ENCODE data around the gene OTOP2.

The OTOP2 gene, protein sequence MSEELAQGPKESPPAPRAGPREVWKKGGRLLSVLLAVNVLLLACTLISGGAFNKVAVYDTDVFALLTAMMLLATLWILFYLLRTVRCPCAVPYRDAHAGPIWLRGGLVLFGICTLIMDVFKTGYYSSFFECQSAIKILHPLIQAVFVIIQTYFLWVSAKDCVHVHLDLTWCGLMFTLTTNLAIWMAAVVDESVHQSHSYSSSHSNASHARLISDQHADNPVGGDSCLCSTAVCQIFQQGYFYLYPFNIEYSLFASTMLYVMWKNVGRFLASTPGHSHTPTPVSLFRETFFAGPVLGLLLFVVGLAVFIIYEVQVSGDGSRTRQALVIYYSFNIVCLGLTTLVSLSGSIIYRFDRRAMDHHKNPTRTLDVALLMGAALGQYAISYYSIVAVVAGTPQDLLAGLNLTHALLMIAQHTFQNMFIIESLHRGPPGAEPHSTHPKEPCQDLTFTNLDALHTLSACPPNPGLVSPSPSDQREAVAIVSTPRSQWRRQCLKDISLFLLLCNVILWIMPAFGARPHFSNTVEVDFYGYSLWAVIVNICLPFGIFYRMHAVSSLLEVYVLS
- total RNA-seq: 0 reads per million in 2 donors

DNA sequence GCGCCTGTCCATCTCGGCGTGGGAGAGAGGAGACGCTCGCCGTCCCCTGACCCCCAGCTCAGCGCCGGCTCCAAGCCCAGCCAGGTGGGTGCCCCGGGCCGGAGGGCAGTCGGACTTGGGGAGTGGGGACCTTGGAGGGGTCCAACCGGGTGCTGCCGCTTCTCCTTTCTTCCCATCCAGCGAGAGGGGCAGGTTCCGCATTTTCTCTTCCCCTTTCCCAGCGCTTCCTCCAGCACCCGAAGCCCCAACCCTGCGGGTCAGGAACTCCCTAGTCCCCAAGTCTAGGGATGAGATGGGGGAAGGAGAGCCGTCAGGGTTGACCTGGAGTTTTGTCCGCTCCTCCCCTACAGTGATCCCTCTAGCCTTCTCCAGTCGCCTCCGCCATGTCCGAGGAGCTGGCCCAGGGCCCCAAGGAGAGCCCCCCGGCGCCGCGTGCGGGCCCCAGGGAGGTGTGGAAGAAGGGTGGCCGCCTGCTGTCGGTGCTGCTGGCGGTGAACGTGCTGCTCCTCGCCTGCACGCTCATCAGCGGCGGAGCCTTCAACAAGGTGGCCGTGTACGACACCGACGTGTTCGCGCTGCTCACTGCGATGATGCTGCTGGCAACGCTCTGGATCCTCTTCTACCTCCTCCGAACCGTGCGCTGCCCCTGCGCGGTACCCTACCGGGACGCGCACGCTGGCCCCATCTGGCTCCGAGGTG lies at the start of gene OTOP2:
Gene OTOP2 (plus strand): TSS at position 24 of the 699 bp plus-strand sequence. CDS start 360 bp downstream, at position 384.
- DNase-seq: no peak

DNA sequence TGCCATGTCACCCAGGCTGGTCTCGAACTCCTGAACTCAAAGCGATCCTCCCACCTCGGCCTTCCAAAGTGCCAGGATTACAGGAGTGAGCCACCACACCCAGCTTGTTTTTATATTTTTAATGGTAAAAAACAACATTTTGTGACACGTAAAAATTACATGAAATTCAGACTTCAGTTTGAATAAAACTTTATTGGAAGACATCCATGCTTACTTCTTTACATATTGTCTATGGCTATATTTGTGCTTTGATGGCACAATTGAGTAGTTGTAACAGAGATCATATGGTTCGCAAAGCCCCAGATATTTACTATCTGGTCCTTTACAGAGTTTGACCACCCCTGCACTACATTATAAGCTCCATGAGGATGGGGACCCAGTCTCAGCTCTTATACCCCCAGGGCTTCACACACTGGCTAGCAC lies 49.4 kb upstream of the OTOP2 start:
- no peak for DNase-seq

DNA sequence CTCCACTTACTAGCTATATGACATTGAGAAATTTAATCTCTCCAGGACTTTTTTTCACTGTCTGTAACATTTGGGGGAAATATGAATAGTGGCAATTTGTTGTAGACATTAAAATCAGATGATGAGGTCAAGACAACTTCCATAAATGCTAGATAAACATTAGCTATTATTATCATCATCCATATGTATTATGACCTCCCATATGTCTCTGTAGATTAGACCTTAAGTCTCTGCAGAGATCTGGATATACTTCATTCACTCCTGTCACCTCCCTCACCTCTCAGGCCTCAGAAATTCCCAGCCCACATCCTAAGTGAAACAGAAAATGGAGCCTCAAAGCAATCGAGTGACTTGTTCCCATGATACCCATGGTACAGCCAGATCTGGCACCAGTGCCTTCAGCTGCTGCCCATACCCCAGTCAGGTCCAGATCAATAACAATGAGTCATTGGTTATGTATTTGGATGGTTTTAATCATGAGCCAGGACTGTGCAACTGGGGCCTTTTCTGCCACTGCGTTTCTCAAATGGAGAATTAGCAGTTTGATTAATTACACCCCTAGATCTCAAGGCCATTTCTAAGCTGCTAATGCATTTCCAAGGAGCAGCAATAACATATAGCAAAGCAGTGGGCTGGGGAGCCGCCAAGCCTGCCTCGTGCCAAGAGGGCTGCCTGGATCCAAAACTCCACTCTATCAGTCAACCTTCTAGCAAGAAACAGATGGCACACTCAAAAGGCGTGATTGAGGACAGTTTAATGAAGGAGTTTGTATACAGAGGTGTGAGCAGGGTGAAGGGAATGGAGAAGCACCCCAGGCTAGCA lies 48.7 kb upstream of the OTOP2 start:
- no peak for DNase-seq

DNA sequence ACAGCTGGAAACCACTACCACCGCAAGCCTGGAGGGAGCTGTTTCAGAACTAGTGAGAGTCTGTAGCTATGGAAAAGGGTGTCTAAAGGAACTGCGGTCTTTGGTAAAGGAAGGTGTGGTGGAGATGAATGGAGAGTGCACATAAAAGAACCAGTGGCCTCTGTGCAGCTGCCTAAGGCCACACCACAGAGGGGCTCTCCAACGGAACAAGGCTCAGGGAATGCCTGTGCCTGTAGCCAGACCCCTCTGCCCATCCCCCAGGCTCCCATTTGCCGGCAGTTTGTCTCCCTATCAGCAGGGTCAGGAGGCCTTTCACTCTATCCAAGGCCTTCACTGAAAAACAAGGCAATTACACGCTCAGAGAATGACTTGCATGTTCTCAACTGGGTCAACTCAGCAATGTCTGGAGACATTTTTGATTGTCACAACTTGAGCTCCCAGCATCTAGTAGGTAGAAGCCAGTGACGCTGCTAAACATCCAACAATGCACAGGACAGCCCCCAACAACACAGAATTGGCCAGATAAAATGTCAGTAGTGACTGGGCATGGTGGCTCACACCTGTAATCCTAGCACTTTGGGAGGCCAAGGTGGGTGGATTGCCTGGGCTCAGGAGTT lies 48.0 kb upstream of the OTOP2 start:
- DNase-seq: no peak

DNA sequence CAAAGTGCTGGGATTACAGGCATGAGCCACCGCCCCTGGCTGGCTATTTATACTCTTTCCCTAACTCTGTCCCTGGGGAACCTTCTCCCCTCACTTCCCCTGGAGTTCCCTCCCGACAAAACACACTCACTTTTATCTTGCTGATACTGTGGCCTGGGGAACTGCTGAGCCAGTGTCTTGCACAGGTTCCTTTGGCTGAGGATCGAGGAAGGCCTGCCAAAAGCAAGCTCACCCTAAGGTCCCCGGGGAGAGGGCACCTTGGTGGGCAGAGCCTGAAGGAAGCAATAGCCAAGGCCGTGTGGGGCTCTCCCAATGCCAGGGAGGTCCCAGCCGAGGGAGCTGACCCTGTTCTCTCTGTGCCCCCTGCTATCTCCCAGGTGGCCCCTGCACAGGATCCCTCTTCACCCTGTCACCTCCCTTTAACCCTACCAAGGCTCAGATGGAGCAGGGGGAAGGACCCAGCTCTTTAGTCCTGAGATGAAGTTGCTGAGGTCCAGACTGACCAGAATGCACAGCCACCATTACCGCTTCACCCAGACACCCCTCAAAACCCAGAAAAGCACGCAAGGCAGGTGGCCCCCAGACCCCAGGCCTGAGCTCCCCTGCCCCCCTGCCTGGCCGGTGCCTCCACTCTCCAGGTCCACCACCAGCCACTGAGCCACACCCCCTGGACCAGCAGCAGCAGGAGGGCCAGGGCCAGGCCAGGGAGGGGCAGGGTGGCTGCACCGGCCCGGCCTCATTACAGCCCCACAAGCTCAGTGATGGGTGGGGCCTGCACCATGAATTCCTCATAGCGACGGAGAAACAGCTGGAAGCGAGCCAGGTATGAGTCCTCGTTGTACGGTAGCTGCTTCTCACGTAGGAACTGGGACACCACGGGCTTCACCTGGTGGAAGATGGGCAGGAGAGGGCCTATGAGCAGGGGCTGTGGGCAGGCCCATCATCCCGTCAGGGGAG lies 46.2 kb upstream of the OTOP2 start:
- no peak for DNase-seq

DNA sequence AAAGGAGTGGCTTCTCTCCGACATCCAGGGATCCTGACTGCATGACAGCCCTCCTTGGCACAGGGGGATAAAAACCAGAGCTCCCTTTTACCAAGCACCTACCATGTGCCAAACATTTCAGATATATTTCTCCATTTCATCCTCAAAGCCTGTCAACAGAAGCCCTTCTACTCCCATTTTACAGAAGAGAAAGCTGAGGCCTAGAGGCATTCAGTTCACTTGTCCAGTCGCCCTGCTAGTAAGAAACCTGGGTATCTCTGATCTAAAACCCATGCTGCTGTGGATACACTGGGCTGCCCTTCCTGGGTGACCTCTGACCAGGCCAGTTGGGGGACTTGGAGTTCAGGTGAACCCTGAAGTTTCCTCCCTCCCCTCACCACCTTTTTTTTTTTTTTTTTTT lies 45.4 kb upstream of the OTOP2 start:
- no peak for DNase-seq

DNA sequence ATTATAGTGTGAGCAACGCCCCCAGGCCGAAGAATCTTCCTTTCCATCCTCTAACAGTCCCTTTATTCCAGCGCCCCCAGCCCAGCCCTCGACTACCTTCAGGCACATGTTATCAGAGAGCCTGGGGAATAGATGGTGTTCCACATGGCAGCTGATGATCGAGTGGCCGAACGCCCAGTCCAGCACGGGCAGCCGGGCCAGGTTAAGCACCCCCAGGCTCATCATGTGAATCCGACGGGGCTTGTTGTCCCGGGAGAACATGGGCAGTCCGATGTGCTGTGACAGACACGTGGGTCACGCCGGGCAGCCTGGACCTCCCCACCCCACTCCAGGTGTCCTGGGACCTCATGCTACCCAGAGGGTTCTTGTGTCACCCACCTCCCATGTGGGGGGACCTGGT lies 44.8 kb upstream of the OTOP2 start:
- DNase-seq: no peak

DNA sequence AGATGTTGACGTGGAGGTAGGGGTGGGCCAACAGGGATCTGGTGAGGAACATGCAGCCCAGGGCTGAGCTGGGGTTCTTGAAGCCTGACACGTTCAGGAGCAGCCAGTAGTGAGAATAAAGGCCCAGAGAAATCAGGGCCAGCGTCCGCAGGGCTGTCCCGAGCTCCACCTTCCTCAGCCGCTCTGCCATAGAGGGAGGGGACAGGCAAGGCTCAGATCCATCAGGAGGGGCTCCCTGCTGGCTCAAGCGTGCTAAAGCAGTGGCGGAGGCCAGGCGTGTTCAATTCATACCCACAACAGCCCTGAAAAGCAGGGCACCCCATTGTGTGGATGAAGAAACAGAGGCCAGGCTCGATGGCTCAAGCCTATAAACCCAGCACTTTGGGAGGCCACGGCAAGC lies 43.0 kb upstream of the OTOP2 start:
- DNase-seq: no peak

DNA sequence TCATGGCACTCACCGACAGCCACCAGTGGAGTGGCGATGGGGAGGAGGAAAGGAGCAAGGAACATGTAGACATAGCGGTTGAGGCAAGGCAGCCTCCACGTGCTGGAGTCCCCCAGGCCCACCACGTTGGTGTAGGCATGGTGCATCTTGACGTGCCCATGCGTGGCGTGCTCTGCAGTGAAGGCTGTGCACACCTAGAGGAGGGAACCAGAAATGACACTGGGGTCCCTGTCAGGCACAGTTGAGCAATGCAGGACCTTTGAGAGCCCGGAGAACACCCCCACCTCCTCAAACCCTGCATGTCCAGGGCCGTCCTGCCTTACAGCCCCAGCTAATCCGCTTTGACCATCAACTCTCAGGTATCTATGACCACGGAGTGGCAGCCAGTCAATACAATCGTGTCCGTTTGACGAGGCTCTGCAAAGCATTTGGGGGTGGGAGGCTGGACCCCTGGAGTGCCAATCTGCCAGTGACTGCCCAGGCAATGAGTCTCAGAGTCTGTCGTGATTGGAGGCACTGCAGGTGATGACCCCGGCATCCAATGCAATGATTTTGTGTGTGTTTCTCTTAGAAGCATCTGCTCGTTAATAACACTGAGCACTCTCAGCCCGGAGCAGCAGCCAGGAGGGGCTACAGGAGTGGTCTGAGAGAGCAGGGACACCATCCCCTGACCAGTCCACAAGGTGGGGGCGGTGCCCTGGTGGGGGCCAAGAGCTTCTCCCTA lies 41.4 kb upstream of the OTOP2 start:
- DNase-seq: no peak

DNA sequence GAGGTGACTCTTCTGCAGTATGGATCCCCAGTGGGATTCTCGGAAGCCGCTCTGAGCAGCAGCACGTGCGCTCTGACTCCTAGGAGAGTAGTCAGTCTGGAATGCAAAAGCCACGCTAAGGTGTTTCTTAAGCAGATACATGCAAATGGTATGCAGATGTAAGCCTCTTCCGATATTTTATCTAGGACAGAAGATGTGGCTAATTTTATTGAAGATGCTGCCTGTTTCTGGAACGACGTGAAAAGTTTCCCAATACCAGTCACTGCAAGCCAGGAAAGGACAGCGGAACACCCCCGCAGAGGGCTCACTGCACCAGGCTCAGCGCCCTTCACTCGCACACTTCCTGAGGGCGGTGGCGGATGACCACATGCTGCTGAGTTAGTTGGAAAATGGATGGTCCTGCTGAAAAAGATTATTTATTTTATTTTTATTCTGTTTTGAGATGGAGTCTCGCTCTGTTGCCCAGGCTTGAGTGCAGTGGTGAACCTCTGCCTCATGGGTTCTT lies 40.8 kb upstream of the OTOP2 start:
- DNase-seq: no peak

DNA sequence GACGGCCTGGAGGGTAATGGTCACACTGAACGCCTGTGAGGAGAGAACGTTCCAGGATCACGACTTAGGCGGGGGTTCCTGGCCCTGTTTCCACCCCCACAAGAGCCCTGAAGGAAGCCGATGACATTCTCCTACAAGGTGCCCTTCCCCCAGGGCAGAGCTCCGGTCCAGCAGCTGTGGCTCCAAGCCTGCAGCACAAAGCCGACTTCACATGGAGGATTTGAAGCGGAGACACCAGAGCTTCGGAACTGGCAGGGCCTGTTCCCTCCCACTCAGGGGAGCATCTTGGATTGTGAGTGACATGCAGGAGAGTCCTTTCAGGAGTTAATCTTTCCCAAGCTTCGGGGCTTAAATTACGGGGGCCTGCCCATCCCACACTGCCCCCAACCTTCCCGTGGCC lies 35.6 kb upstream of the OTOP2 start:
- DNase-seq: no peak

DNA sequence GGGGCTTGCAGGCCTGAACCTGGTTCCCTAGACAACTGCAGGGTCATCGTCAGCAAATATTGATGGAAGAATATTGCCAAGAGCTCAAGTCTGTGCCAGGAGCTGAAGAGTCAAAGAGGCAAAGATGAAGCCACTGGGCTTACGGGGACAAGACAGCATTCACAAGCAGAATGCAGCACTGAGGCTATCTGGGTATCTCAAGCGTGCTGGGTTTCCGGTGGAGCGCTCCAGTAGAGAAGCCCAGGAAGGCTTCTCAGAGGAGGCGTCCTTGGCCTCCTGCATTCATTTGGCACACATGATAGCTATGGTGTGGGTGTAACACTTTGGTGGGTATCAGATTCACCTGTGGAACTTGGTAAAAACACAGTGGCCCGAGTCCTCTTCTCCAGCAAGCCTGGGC lies 33.5 kb upstream of the OTOP2 start:
- DNase-seq: no peak

DNA sequence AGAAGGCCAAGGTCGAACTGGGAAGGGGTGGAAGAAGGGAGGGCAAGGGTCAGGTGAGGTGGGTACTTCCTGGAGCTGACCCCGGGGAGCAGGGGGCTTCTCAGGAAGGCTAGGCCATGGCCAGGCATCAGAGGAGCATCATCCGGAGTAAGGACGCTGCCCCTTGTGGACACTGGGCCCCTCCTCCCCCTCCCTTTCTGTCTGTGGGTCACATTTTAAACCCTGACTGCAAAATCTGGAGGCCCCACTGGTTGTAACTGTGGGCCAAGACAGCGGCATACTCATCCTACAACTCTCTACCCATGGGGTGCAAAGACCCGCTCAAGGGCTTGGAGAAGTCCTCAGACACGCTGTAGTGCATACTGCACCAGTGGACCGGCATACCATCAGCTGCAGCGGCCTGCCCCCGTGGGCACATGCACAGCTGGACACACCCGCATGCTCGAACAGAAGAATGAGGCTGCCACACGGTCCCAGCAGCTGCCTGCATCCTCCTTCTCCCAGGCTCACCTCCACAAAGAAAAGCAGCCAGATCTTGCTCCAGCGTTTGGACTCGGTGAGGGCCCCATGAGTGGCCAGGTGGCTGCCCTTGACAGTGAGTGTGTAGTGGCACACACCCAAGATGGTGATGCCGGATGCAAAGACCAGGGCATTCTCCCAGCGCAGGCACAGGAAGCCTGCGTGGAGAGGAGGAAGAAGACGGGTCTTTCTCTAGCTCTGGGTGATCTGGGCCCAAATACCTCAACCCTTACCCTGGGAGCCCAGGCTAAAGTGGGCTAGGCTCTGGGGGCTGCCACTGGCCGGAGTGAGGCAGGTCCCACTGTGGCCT lies 31.8 kb upstream of the OTOP2 start:
- DNase-seq: no peak

DNA sequence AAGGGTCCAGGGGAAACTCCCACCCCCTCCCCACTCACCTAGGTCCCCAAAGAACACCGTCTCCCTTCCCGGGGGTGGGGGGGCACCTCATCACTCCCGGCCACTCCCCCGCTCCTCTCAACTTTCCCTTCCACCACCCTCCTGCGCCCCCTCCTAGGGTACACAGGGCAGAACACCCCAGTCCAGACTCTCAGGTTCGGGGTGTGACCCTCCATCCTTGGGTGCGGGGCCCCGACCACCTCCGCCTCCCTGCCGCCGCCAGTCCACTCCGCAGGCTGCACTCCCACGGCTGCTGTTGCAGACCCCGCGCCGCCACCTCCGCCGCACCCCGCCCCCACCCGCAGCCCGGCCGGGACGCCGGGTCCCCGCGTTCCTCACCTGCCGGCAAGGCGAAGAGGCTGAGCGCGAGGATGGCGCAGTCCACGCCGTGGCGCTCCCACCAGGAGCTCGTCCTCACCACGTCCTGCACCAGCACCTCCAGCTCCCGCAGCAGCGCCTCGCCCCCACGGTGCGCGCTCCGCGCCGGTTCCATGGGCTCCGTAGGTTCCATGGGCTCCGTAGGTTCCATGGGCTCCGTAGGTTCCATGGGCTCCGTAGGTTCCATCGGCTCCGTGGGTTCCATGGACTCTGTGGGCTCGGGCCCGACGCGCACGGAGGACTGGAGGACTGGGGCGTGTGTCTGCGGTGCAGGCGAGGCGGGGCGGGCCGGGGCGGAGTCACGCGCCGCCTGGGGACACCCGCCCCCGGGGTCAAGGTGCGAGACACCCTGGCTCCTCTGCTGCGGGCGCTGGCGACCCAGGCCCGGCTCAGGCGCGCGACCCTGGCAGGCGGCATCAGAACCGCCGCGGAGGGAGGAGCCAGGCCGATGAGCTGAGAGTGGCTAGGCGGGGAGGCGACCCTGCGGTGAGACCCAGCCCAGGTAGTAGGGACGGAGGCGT lies 30.8 kb upstream of the OTOP2 start, which contains the start of gene FADS6:
Gene FADS6 (minus strand): TSS at position 660 of the 938 bp plus-strand sequence. CDS start 38 bp downstream, at position 622.
- no peak for DNase-seq

DNA sequence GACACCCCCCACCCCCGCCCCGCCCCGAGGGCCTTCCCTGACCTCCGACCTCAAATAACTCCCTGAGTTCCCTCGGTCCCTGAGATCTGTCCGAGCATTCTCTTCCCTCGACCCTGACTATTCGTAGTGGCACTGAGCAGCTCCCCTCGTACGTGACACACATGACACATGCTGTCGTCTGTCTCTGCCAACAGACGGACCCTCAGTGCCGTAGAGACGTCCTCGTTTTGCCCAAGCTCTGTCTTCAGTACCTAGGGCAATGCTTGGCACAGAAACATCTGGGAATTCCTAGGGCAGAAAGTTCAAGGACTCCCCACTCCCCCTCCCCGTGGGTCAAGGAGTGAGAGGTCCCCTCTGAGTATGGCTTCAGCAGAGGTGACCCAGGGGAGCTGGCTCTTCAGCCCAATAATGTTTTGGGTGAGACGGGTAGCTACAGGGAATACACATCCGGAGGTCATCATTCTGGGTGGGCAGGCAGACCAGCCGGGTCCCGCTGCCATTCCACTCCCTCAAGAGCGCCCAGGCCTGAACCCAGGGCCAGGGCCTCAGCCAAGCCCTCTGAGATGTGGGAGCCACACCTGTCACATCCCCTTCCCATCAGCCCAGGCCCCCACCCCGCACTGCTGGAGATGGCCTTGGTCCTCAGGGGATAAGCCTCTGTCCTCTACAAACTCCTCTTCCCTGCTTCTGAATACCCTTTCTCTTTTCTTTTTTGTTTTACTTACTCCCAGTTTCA lies 30.0 kb upstream of the OTOP2 start:
- no peak for DNase-seq

DNA sequence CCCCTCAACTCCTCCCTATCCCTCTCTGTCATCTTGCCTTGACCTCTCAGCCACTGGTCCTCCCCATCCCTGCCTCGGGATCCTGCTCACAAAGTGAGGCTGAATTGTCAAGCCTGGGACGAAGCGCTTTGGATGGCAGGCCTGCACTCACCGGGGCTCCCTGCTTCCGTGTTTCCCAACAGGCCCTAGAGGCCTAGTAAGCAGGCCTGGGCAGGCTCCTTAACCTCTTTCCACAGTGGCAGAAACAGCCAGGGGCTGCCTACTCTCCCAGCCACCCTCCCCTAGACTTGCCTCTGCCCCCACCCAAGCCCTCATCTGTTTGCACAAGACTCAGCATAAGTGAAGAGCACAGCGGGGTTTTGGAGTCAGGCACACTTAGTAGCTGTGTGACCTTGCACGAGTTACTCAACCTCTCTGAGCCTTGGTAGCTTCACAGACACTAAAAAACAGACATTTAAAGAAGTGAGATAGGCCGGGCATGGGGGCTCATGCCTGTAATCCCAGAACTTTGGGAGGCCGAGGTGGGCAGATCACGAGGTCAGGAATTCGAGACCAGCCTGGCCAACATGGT lies 25.6 kb upstream of the OTOP2 start:
- no peak for DNase-seq

DNA sequence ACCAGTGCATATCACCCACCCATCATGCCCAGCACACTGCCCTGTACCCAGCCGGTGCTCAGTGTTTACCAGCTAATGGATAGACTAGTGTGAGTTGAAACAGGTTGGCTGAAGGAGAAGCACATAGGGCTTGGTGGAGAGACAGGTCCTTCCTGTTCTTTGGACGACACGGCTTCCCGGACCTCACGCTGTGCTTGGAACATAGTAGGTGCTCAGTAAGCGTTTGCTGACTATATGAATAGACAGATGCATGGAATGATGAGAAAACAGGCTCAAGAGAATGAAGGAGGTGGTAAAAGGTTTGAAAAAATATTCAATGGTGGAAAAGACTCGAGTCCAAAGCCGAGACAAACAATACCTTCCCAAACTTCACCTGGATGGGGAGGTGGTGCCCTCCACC lies 23.9 kb upstream of the OTOP2 start:
- DNase-seq: no peak

Measured in T-helper 9 cell (primary cell).